Karpas-422 (cell line): ENCODE results near the gene IFI44L. TPM values are rescaled to one million over a fixed set of nuclear protein-coding genes. Genes with fewer than 3 reads are reported as not detected.

Experiments
- DNase-seq: peaks from one replicate; pipeline ENCODE4 v3.0.0-alpha.2; 2015
- H2AFZ ChIP-seq: fragments of 200-600 bp; sonication (generic); 2 replicates; pipeline ENCODE4 v1.6.1; 2014; ENCODE audit warnings: antibody characterized with exemption, low read length, mixed read lengths
- H3K27ac ChIP-seq: fragments of 200-600 bp; sonication (generic); 2 replicates; pipeline ENCODE4 v1.5.1; 2014; ENCODE audit warnings: mild to moderate bottlenecking, low read length, moderate library complexity
- H3K27me3 ChIP-seq: fragments of 200-600 bp; sonication (generic); 2 replicates; pipeline ENCODE4 v1.6.1; 2014; ENCODE audit warnings: low read length, mixed read lengths
- H3K36me3 ChIP-seq: fragments of 200-600 bp; sonication (generic); 2 replicates; pipeline ENCODE4 v1.6.1; 2014; ENCODE audit warnings: low read length, mixed read lengths; ENCODE audit not compliant: insufficient read depth
- H3K4me1 ChIP-seq: fragments of 200-600 bp; sonication (generic); 2 replicates; pipeline ENCODE4 v1.6.1; 2014; ENCODE audit warnings: mild to moderate bottlenecking, low read length, mixed read lengths
- H3K4me2 ChIP-seq: fragments of 200-600 bp; sonication (generic); 2 replicates; pipeline ENCODE4 v1.6.1; 2014; ENCODE audit warnings: low read length, low read depth, mild to moderate bottlenecking; ENCODE audit not compliant: poor library complexity, severe bottlenecking
- H3K4me3 ChIP-seq: fragments of 200-600 bp; sonication (generic); 2 replicates; pipeline ENCODE4 v1.5.1; 2014; ENCODE audit warnings: mild to moderate bottlenecking, antibody characterized with exemption, low read length, mixed read lengths
- H3K79me2 ChIP-seq: fragments of 200-600 bp; sonication (generic); 2 replicates; pipeline ENCODE4 v1.6.1; 2014; ENCODE audit warnings: mild to moderate bottlenecking, low read length, mixed read lengths
- H3K9ac ChIP-seq: fragments of 200-600 bp; sonication (generic); 2 replicates; pipeline ENCODE4 v1.6.0; 2014; ENCODE audit warnings: low read length
- H3K9me2 ChIP-seq: fragments of 200-600 bp; sonication (generic), shearing (Covaris generic); replicated peaks from 2 replicates; pipeline ENCODE4 v1.6.0; 2014; ENCODE audit warnings: mild to moderate bottlenecking, low read length, moderate library complexity; ENCODE audit not compliant: insufficient read depth
- H3K9me3 ChIP-seq: fragments of 300-700, 200-600 bp; sonication (generic); 2 replicates; pipeline ENCODE4 v1.6.1; 2014; ENCODE audit warnings: low read length, mixed read lengths
- H4K20me1 ChIP-seq: fragments of 200-600 bp; sonication (generic); 2 replicates; pipeline ENCODE4 v1.6.1; 2014; ENCODE audit warnings: mild to moderate bottlenecking, antibody characterized with exemption, low read length, low read depth; ENCODE audit not compliant: insufficient read depth
- total RNA-seq: library from RNA; depleted of rRNA; stranded (reverse); fragments of >200 nt; shearing (Covaris generic); gene quantifications from 2 replicates; pipeline ENCODE4 v1.2.3, GENCODE V29; 2014; ENCODE audit warnings: low replicate concordance

The IFI44L gene
- total RNA-seq, 1 experiment from 2014 or later = 3.5 TPM

- Histone ChIP-seq H3K27ac (no peak overlapping the region), H3K79me2 (no peaks in the 10 kb centered on the region), H2AFZ (no peak overlapping the region), H4K20me1 (no peaks in the 10 kb centered on the region), H3K36me3 (no peaks in the 10 kb centered on the region), H3K4me2 (no peak overlapping the region), H3K4me3 (no peak overlapping the region), H3K27me3 (no peaks in the 10 kb centered on the region), H3K9me3 (no peaks in the 10 kb centered on the region), H3K9me2 (no peaks in the 10 kb centered on the region), H3K9ac (no peak overlapping the region), H3K4me1 (no peaks in the 10 kb centered on the region)
- no peak for DNase-seq
Measured at GRCh38 chr1:78681265-78681664, 61.0 kb downstream of the IFI44L start.

GRCh38 chr1:78682496-78682895 lies 62.2 kb downstream of the IFI44L start:
- H3K4me3 ChIP-seq = no peak overlapping the region

GRCh38 chr1:78683079-78683478 lies 62.8 kb downstream of the IFI44L start:
- Histone ChIP-seq H3K36me3 (no peaks in the 10 kb centered on the region), H3K27ac (no peak overlapping the region), H2AFZ (no peak overlapping the region), H3K9ac (no peak overlapping the region), H4K20me1 (no peaks in the 10 kb centered on the region), H3K9me2 (no peaks in the 10 kb centered on the region), H3K4me1 (no peaks in the 10 kb centered on the region), H3K79me2 (no peaks in the 10 kb centered on the region), H3K4me3 (no peak overlapping the region), H3K9me3 (no peaks in the 10 kb centered on the region), H3K4me2 (no peak overlapping the region), H3K27me3 (no peaks in the 10 kb centered on the region)
- DNase-seq = no peak

More at GRCh38 chr1:78682496-78682895, 62.2 kb downstream of the IFI44L start:
- Histone ChIP-seq H3K79me2 (no peaks in the 10 kb centered on the region), H3K9me2 (no peaks in the 10 kb centered on the region), H2AFZ (no peak overlapping the region), H3K4me2 (no peak overlapping the region), H4K20me1 (no peaks in the 10 kb centered on the region), H3K27me3 (no peaks in the 10 kb centered on the region), H3K9ac (no peak overlapping the region), H3K9me3 (no peaks in the 10 kb centered on the region), H3K27ac (no peak overlapping the region), H3K4me1 (no peaks in the 10 kb centered on the region), H3K36me3 (no peaks in the 10 kb centered on the region)
- DNase-seq = no peak

GRCh38 chr1:78687315-78687714 lies 67.1 kb downstream of the IFI44L start:
- H3K4me2 ChIP-seq = no peak overlapping the region
- no peaks in the 10 kb centered on the region for H3K4me1 ChIP-seq
- H3K27me3 ChIP-seq = no peaks in the 10 kb centered on the region
- H3K4me3 ChIP-seq = no peak overlapping the region
- H3K36me3 ChIP-seq = no peaks in the 10 kb centered on the region
- H3K9me3 ChIP-seq = no peaks in the 10 kb centered on the region
- no peak overlapping the region for H2AFZ ChIP-seq
- H4K20me1 ChIP-seq = no peaks in the 10 kb centered on the region
- no peak for DNase-seq
- H3K27ac ChIP-seq = no peak overlapping the region
- H3K79me2 ChIP-seq = no peaks in the 10 kb centered on the region
- no peak overlapping the region for H3K9ac ChIP-seq
- no peaks in the 10 kb centered on the region for H3K9me2 ChIP-seq

GRCh38 chr1:78687914-78688313 lies 67.7 kb downstream of the IFI44L start:
- no peaks in the 10 kb centered on the region for H3K9me2 ChIP-seq
- no peak overlapping the region for H3K4me2 ChIP-seq
- no peaks in the 10 kb centered on the region for H3K9me3 ChIP-seq
- no peaks in the 10 kb centered on the region for H3K27me3 ChIP-seq
- no peak for DNase-seq
- no peak overlapping the region for H3K9ac ChIP-seq
- H2AFZ ChIP-seq = no peak overlapping the region
- no peaks in the 10 kb centered on the region for H3K79me2 ChIP-seq
- H4K20me1 ChIP-seq = no peaks in the 10 kb centered on the region
- H3K4me3 ChIP-seq = no peak overlapping the region
- no peaks in the 10 kb centered on the region for H3K4me1 ChIP-seq
- no peaks in the 10 kb centered on the region for H3K36me3 ChIP-seq
- no peak overlapping the region for H3K27ac ChIP-seq

GRCh38 chr1:78688697-78689096 lies 68.4 kb downstream of the IFI44L start:
- no peak for DNase-seq
- no peaks in the 10 kb centered on the region for H3K4me1 ChIP-seq
- H3K27ac ChIP-seq = no peak overlapping the region
- H3K36me3 ChIP-seq = no peaks in the 10 kb centered on the region
- H2AFZ ChIP-seq = no peak overlapping the region
- no peak overlapping the region for H3K4me3 ChIP-seq
- no peak overlapping the region for H3K4me2 ChIP-seq
- no peaks in the 10 kb centered on the region for H3K27me3 ChIP-seq
- H3K9me2 ChIP-seq = no peaks in the 10 kb centered on the region
- H3K9ac ChIP-seq = no peak overlapping the region
- no peaks in the 10 kb centered on the region for H3K9me3 ChIP-seq
- H3K79me2 ChIP-seq = no peaks in the 10 kb centered on the region
- no peaks in the 10 kb centered on the region for H4K20me1 ChIP-seq

- Histone ChIP-seq H3K4me3 (no peak overlapping the region), H3K36me3 (no peaks in the 10 kb centered on the region), H3K9me2 (no peaks in the 10 kb centered on the region), H3K9ac (no peak overlapping the region), H3K27me3 (no peaks in the 10 kb centered on the region), H4K20me1 (no peaks in the 10 kb centered on the region), H3K9me3 (no peaks in the 10 kb centered on the region), H3K79me2 (no peaks in the 10 kb centered on the region), H2AFZ (no peak overlapping the region), H3K4me1 (no peaks in the 10 kb centered on the region), H3K27ac (no peak overlapping the region), H3K4me2 (no peak overlapping the region)
- no peak for DNase-seq
Measured at GRCh38 chr1:78690516-78690915, 70.3 kb downstream of the IFI44L start.

- Histone ChIP-seq H3K27me3 (no peaks in the 10 kb centered on the region), H4K20me1 (no peaks in the 10 kb centered on the region), H3K27ac (no peak overlapping the region), H3K9me3 (no peaks in the 10 kb centered on the region), H3K79me2 (no peaks in the 10 kb centered on the region), H3K9ac (no peak overlapping the region), H3K4me3 (no peak overlapping the region), H3K4me2 (no peak overlapping the region), H3K36me3 (no peaks in the 10 kb centered on the region), H3K4me1 (no peaks in the 10 kb centered on the region), H2AFZ (no peak overlapping the region), H3K9me2 (no peaks in the 10 kb centered on the region)
- no peak for DNase-seq
Measured at GRCh38 chr1:78691995-78692747, 71.9 kb downstream of the IFI44L start.
